Measurements from ENCODE around the gene ASIC2.

DNA sequence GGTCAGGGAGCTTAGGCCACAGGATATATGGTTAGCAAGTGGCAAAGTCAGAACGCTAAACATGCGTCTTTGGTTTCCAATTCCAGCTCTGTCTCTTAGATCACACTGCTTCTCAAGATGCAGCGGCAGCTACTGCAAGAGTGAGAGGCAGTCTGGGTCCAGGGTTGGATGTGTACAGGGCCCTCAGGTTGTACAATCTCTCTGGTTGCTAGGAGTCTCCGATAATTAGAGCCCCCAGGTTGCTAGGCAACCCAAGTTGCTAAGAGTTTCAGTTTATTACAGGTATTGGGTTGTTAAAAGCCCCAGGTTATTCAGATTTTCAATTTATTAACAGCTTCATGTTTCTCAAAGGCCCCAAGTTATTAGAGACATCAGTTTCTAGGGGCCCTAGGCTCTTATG is 317.0 kb downstream of the ASIC2 start:
- TF ChIP-seq POLR2AphosphoS5 (IDR thresholded peaks at IDR 0.05; ENCODE audit: low read depth) (no peak), EZH2phosphoT487 (IDR thresholded peaks at IDR 0.05; ENCODE audit: unreplicated experiment) (no peak), EZH2 (IDR thresholded peaks at IDR 0.05; ENCODE audit: low read depth, unreplicated experiment) (no peak), NANOG (IDR thresholded peaks at IDR 0.05; ENCODE audit: borderline replicate concordance) (no peak), CREB1 (CRISPR knock-in tag; IDR thresholded peaks at IDR 0.05; ENCODE audit: low read depth) (no peak), REST (IDR thresholded peaks at IDR 0.05; ENCODE audit: unreplicated experiment) (no peak), JUNB (IDR thresholded peaks at IDR 0.05; ENCODE audit: unreplicated experiment) (no peak), ZNF331 (CRISPR knock-in tag; IDR thresholded peaks at IDR 0.05; ENCODE audit: low read depth) (no peak), ZNF462 (CRISPR knock-in tag; IDR thresholded peaks at IDR 0.05) (no peak), ETS1 (IDR thresholded peaks at IDR 0.05) (no peak), ZNF114 (CRISPR knock-in tag; IDR thresholded peaks at IDR 0.05) (no peak), STAT1 (IDR thresholded peaks at IDR 0.05; ENCODE audit: unreplicated experiment) (no peak)
- TF ChIP-seq, protein P1, sequence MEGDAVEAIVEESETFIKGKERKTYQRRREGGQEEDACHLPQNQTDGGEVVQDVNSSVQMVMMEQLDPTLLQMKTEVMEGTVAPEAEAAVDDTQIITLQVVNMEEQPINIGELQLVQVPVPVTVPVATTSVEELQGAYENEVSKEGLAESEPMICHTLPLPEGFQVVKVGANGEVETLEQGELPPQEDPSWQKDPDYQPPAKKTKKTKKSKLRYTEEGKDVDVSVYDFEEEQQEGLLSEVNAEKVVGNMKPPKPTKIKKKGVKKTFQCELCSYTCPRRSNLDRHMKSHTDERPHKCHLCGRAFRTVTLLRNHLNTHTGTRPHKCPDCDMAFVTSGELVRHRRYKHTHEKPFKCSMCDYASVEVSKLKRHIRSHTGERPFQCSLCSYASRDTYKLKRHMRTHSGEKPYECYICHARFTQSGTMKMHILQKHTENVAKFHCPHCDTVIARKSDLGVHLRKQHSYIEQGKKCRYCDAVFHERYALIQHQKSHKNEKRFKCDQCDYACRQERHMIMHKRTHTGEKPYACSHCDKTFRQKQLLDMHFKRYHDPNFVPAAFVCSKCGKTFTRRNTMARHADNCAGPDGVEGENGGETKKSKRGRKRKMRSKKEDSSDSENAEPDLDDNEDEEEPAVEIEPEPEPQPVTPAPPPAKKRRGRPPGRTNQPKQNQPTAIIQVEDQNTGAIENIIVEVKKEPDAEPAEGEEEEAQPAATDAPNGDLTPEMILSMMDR (conservative IDR thresholded peaks at IDR 0.05; ENCODE audit: low read depth in 2 of 2) = no peak
